GM12878 (cell line): Measurements from ENCODE around the gene DNAJC18.

Experiments
- CEBPB ChIP-seq, 2 experiments: fragments of 150-350 bp in 1 of 2; IDR thresholded peaks; 2 replicates each; pipeline ENCODE4 v1.6.1; 2012 to 2014; ENCODE audit warnings: low read depth in 2 of 2, low read length in 2 of 2, borderline replicate concordance in 1 of 2, inconsistent platforms in 1 of 2
- CHD1 ChIP-seq: IDR thresholded peaks from 2 replicates; pipeline ENCODE4 v1.6.1; 2012; ENCODE audit warnings: low read depth, low read length, improper control_type of control experiment
- EGR1 ChIP-seq, 2 experiments: IDR thresholded peaks; 1 replicate in 1 of 2; 2 replicates in 1 of 2; pipeline ENCODE4 v1.6.1; 2011 to 2012; ENCODE audit warnings: low read depth in 2 of 2, low read length in 2 of 2, borderline replicate concordance in 1 of 2, mild to moderate bottlenecking in 1 of 2, moderate library complexity in 1 of 2
- NRF1 ChIP-seq: conservative IDR thresholded peaks from 2 replicates; pipeline ENCODE4 v1.6.1; 2011; ENCODE audit warnings: mild to moderate bottlenecking, low read depth, low read length, improper control_type of control experiment
- RAD51 ChIP-seq: fragments of 450-650 bp; IDR thresholded peaks from 2 replicates; pipeline ENCODE4 v1.6.1; 2016; ENCODE audit warnings: moderate library complexity, mild to moderate bottlenecking, inconsistent platforms
- TF ChIP-seq, protein P1 (sequence below), 3 experiments: IDR thresholded peaks in 2 of 3; conservative IDR thresholded peaks in 1 of 3; 2 replicates each; pipeline ENCODE4 v1.5.1; 2011; ENCODE audit warnings: low read depth in 3 of 3, low read length in 3 of 3, mild to moderate bottlenecking in 3 of 3, control low read depth in 2 of 3, moderate library complexity in 2 of 3, inconsistent platforms in 1 of 3, mixed read lengths in 1 of 3; ENCODE audit not compliant: control insufficient read depth in 2 of 3, insufficient read depth in 1 of 3; ENCODE audit errors: extremely low read depth in 1 of 3

DNA sequence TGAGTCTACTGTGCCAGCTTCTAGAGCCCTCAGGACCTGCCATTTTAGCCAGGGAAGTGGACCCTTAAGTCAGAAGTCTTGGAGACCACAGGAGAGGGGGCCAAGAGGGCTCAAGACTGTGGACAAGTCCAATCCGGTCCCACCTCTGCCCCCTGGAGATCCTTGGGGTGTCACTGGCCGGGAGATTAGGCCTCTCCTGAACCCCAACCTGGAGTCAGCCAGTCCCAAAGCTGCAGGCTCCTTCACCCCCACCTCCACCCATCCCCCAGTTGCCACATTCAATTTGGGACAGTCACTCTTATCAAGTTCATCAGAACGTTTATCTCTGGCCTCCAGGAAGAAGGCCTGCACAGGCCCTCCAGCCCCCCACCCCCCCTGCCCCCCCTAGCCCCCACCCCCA is 56.5 kb downstream of the DNAJC18 start:
- no peak for TF ChIP-seq EGR1 (IDR thresholded peaks at IDR 0.05; ENCODE audit: borderline replicate concordance in 1 of 2, low read depth in 2 of 2, low read length in 2 of 2)
- TF ChIP-seq, protein P1, sequence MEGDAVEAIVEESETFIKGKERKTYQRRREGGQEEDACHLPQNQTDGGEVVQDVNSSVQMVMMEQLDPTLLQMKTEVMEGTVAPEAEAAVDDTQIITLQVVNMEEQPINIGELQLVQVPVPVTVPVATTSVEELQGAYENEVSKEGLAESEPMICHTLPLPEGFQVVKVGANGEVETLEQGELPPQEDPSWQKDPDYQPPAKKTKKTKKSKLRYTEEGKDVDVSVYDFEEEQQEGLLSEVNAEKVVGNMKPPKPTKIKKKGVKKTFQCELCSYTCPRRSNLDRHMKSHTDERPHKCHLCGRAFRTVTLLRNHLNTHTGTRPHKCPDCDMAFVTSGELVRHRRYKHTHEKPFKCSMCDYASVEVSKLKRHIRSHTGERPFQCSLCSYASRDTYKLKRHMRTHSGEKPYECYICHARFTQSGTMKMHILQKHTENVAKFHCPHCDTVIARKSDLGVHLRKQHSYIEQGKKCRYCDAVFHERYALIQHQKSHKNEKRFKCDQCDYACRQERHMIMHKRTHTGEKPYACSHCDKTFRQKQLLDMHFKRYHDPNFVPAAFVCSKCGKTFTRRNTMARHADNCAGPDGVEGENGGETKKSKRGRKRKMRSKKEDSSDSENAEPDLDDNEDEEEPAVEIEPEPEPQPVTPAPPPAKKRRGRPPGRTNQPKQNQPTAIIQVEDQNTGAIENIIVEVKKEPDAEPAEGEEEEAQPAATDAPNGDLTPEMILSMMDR (IDR thresholded peaks at IDR 0.05 in 2 of 3, conservative IDR thresholded peaks at IDR 0.05 in 1 of 3; ENCODE audit: control insufficient read depth in 2 of 3, extremely low read depth in 1 of 3, insufficient read depth in 1 of 3, low read depth in 3 of 3, low read length in 3 of 3), result no peak
- TF ChIP-seq NRF1, result no peak
- no peak for TF ChIP-seq RAD51
- TF ChIP-seq CHD1, result no peak
- TF ChIP-seq CEBPB (IDR thresholded peaks at IDR 0.05; ENCODE audit: borderline replicate concordance in 1 of 2, low read depth in 2 of 2, low read length in 2 of 2), result no peak
